NCI-H1048 (cell line): ENCODE measurements around the gene ZNF32.

Source experiments
- DNase-seq: peaks from one replicate; lab custom pipeline; 2025; lab: John Stamatoyannopoulos, UW

ZNF32 gene

GRCh38 chr10:43648398-43649184, at the start of gene ZNF32:
ZNF32 (minus strand) TSS chr10:43648881; CDS start chr10:43646133, 2,748 bp downstream.
- peak; percentile 64 for DNase-seq

- no peak for DNase-seq
Observed at GRCh38 chr10:43698156-43698555, 49.5 kb upstream of the ZNF32 start.

- DNase-seq = no peak
Observed at GRCh38 chr10:43696909-43697483, 48.3 kb upstream of the ZNF32 start.

- no peak for DNase-seq
Observed at GRCh38 chr10:43695730-43696129, 47.0 kb upstream of the ZNF32 start.

GRCh38 chr10:43695321-43695720, 46.6 kb upstream of the ZNF32 start:
- DNase-seq = no peak

GRCh38 chr10:43694526-43694925, 45.8 kb upstream of the ZNF32 start:
- DNase-seq = no peak

- DNase-seq = no peak
Observed at GRCh38 chr10:43693602-43694001, 44.9 kb upstream of the ZNF32 start.

- no peak for DNase-seq
Observed at GRCh38 chr10:43692051-43692825, 43.6 kb upstream of the ZNF32 start.

GRCh38 chr10:43691485-43691884, 42.8 kb upstream of the ZNF32 start:
- no peak for DNase-seq

- DNase-seq = peak; percentile 25
Observed at GRCh38 chr10:43689955-43690771, 41.5 kb upstream of the ZNF32 start.

GRCh38 chr10:43689618-43689954, 40.9 kb upstream of the ZNF32 start:
- DNase-seq = no peak

- DNase-seq = no peak
Observed at GRCh38 chr10:43689007-43689491, 40.4 kb upstream of the ZNF32 start.

- no peak for DNase-seq
Observed at GRCh38 chr10:43688348-43688892, 39.7 kb upstream of the ZNF32 start.

- no peak for DNase-seq
Observed at GRCh38 chr10:43687373-43687772, 38.7 kb upstream of the ZNF32 start.

- DNase-seq = no peak
Observed at GRCh38 chr10:43686414-43686813, 37.7 kb upstream of the ZNF32 start.

GRCh38 chr10:43685744-43686143, 37.1 kb upstream of the ZNF32 start:
- no peak for DNase-seq

GRCh38 chr10:43684292-43684559, 35.5 kb upstream of the ZNF32 start:
- DNase-seq = no peak

GRCh38 chr10:43683451-43684291, 35.0 kb upstream of the ZNF32 start:
- DNase-seq = no peak

GRCh38 chr10:43682956-43683355, 34.3 kb upstream of the ZNF32 start:
- no peak for DNase-seq

- DNase-seq = no peak
Observed at GRCh38 chr10:43681721-43682120, 33.0 kb upstream of the ZNF32 start.

GRCh38 chr10:43681220-43681619, 32.5 kb upstream of the ZNF32 start:
- no peak for DNase-seq
